Activated CD8-positive, alpha-beta memory T cell treated with anti-CD3 and anti-CD28 coated beads, Interleukin-2, amount 50 U/mL, for 1 hour (primary cell): ENCODE results near the gene GALNT1.

ENCODE experiments used
- DNase-seq: peaks from one replicate; pipeline ENCODE4 v3.0.0-alpha.2; 2020; ENCODE audit errors: extremely low read depth

GALNT1 gene

DNA sequence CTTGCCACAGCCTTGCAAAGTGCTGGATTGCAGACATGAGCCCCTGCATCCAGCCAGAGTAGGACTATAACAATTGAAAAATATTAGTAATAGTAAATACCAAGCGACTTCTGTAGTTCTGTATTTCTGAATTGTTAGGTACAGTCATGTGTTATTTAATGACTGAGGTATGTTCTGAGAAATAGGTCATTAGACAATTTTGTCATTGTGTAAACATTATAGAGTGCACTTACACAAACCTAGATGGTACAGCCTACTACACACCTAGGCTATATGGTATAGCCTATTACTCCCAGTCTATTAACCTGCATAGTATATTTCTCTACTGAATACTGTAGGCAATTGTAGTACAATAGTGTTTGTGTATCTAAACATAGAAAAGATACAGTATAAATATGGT is 92.1 kb downstream of the GALNT1 start:
- DNase-seq: no peak

DNA sequence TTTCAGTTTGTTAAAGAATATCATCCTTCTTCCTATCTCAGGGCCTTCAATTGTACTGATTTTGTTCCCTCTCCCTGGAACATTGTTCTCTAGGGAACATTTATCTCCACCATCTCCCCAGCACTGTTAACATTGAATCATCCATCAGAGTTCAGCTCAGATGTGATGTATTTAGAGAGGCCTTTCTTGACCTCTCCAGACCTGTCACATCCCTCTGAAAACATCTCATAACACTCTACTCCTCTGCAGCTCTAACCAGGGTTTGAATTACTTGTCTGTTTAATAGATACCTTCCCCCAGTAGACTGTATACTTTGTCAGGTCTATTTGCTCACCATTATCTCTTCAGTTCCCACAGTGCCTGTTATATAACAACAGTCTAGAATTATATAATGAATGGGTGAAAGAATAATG is 98.6 kb downstream of the GALNT1 start:
- DNase-seq: no peak

DNA sequence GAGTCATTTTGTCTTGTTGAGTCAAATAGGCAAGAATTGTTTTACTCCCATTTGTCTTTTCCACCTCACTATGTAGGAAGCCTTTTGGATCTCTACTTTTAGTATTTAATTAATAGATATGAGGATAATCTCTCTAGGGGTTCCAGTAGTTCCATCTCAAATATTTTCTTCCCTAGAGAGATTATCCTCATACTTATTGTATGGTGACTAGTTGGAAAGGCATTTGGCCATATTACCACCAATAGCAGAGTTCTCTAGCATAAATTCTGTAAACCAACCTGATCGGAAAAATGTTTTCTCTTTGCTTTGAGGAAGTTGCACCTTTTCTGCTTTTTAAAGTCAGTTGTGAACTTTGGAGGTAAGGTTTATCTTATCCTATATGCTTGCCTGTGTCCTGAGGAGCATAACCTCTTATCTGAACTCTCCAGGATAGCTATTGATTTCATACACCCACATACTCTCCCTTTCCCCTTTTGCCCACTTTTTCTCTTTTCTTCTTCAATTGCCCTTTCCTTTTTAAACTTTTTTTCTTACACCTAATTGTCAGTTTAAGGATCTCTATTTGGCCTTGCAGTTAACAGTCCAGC is 100.8 kb downstream of the GALNT1 start:
- no peak for DNase-seq

DNA sequence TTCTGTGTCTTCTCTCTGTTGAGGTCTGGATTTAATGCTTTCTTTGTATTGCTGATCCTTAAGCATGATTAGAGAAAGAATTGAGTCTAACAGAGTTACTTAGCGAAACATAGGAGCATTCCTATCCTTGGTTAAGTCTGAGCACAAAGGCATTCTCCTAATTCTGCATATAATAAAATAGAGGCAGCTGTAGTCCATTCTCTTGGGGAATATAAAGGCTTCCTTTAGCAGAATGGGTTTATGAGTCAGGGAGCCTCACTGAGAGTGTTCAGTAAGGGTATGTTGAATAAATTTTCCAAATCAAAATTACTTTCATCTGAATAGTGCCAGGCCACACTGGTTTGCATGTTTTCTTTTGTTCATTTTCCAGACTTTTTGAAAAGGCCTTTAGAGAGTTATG is 101.5 kb downstream of the GALNT1 start:
- no peak for DNase-seq

DNA sequence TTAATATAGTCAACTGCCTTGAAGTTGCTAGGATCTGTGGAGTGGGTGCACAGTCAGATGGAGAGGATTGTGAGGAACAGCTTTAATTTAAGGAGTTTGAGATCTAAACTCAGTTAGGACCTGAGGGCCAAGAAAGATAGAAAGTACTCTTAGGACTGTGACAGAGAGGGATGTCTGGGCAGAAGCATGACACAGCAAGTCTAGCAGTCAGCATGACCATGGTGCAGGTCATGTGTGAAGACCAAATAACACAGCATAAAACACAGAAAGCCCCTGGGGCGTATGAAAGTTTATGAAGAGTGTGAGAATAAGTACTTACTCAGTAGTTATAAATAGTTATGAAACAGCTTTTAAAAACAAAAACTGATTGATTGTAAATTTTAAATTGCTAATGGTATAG is 107.2 kb downstream of the GALNT1 start:
- no peak for DNase-seq

DNA sequence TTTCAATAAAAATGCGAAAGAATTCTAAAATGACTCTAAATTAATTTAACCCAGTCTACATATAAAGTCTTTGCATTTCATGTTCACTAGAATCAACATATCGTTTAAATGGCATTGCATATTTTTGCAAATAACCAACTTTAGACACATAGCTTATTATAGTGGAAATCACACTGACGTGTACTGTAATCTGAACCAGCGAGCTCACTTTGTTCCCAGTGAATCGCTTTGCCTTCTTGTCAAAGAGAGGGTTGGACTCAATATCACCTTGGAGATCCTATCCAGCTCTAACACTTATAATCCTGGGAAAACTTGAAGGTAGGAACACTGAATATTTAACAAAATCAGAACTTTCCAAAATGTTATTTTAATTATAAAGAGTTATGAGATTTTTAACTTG is 108.2 kb downstream of the GALNT1 start:
- DNase-seq: no peak

DNA sequence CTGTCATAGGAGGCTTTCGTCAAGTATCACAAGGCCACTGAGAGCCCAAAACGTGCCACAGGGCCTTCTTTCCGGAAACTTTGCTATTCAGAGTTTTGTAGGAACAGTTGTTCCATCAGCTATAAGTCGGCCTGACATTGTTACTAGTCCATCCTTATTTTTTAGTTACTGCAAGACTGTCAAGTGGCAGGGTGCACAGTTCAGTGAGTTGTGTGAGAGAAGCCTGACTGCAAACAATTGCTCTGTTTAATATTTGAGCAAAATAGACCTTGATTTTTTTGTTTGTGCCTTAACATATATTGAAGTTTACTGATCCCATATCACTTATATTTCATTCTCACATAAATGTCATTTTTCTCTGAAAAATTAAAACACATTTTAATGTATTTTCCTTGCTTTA is 110.1 kb downstream of the GALNT1 start:
- DNase-seq: no peak

DNA sequence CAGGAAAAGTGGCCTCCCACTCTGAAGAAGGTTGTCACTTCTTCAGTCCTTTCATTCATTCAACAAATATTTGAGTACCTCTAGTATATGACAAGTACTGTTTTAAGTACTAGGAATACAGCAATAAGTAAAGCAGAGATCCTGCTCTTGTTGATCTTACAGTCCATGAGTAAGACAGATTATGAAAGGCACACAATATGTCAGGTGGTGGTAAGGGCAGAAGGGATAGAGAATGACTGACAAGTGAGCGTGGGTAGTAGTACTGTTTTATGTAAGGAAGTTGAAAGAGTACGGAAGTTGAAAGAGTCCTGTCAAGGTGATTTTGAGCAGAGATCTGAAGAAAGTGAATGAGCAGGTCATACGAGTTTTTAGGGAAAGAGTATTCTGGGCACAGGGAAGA is 111.3 kb downstream of the GALNT1 start:
- DNase-seq: no peak

DNA sequence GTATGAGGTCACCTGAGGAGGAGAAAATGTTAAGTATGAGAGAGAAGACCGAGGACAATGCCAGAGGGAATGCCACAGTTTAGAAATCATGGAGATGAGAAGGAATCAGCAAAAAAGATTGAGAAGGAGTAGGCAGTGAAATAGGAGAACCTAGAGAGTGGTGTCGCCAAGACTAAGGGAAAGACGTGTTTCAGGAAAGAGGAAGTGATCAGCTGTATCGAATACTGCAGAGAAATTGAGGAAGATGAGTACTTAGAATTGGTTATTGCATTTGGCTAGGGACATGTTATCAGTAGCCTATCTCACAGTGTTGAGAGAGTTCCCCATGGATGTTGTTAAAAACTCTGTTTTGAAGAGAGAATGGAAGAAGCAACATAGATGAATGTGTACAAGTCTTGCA is 112.3 kb downstream of the GALNT1 start:
- no peak for DNase-seq

DNA sequence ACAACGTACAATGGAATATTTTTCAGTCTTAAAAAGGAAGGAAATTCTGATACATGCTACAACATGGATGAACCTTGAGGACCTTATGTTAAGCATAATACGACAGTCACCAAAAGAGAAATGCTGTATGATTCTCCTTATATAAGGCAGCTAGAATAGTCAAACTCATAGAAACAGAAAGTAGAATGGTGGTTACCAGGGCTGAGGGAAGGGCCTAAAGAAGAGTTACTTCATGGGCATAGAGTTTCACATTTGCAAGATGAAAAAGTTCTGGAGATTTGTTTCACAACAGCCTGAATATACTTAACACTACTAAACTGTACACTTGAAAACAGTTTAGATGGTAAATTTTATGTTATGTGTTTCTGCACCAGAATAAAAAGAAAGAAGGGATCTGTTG is 113.3 kb downstream of the GALNT1 start:
- DNase-seq: no peak

DNA sequence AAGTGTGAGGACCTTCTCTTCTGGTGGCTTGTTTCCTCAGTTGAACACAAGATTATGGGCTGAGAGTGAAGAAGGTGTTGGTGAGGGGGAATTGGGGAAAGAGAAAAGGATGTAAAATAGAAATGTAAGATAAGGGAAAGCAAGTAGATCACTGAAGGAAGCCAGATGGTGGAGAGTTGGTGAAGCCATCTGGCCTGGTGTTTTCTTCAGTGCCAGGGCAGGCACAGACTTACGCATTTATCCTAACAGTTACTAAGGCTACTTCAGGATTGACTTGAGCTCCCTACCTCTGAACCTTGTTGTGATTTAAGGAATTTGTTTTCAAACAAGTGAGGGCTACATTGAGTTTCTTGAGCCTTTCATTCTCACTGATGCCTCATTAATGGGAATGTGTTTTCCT is 113.8 kb downstream of the GALNT1 start:
- no peak for DNase-seq

DNA sequence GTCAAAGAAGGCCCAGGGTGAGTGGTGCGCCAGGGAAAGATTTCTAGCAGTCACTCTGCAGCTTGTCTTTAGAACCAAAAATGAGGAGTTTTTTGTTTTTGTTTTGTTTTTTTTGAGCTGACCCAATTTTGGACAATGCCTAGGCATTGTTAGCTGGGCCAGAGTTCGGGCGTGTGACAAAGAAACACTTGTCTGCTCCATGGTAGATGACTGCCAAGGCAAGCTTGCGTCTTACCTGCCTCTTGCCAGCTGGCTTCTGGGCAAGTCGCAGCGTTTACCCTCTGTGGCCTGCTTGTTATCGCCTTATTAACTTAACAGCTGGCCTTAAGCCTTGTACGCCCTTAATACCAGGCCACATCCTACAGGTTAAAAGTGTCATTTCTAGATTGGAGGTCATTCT is 114.3 kb downstream of the GALNT1 start:
- DNase-seq: no peak

DNA sequence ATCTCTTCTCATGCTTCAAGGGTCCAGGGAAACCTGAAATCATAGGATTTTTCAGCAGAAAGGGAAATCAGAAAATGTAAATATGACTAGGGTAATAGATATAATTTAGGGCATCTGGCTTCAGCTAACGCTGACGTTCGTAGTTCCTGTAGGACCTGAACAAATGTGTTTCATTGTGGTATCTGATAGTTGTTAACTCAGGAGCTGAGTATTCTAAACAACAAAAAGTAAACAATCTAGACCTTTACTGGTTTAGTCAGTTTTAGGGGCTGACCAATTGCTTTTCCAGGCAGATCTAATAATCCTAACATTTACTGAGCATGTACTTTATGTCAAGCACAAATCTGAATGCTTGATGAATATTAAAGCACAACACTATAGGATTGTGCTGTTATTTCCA is 114.8 kb downstream of the GALNT1 start:
- no peak for DNase-seq

DNA sequence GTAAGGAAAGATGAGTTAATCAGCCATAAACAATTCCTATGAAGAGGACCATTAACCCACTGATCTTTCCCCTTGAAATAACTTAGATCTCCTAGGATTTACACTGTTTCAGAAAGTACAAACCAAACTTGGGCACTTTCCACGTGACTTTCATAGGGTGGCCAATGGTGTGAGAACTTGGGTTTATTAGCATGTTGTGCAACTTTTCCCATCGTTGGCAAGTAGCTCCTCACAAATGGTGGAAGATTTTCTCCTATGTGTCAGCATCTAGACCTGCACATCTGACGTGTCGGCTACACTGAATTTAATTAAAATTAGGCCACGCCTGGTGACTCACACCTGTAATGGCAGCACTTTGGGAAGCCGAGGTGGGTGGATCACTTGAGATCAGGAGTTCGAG is 116.3 kb downstream of the GALNT1 start:
- no peak for DNase-seq

DNA sequence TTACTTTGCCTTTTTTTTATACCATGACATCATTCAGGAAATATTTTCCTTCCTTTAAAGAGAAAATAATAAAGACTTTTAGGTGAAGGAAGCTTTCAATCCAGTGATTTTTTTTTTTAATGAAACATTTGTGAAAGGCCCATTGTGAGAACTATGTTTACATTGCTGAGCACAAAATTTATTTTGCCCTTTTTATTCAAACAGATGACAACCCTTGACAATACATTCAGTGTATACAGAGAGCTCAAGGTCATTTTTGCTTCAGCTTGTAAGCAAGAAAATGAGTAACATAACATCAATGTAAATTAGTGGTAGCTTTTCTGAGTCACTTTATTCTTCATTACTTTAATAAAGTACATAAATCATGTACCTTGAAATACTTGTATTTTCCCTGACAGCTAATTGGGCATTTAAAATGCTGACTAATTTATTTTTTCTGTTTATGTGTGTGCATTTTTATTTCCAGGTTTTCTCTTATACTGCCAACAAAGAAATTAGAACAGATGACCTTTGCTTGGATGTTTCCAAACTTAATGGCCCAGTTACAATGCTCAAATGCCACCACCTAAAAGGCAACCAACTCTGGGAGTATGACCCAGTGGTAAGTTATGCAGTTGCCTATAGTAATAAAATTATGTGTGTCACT is 121.6 kb downstream of the GALNT1 start:
- DNase-seq: no peak

DNA sequence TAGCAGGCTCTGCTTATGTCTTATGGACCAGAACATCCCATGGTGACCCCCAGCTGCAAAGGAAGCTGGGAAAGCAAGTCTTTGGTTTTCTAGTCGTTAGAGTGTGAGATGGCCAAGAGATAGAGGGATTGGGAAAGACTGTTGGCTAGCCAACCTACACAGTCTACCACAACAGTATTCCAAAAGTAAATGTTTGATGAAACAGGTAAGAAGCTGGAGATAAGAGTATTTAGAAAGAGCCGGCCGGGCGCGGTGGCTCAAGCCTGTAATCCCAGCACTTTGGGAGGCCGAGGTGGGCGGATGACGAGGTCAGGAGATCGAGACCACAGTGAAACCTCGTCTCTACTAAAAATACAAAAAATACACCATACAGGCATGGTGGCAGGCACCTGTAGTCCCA is 124.4 kb downstream of the GALNT1 start:
- no peak for DNase-seq

DNA sequence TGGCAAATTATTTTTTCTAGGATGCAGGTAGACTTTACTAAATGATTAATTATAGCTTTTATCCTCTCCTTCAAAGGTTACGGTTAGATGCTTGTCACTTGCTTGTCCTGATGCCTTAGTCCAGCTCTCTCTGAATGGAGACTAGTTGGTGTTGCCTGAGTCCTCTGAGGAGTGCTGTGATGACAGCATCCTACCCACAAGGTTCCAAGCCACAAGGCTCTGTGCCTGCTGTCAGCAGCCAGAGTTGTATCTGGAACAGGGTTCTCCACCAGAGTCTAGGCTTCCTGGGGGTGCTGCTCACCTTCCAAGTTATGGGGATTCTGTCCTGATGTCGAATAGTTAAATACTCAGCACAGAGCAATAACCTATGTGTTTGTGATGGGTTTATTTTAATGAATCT is 125.7 kb downstream of the GALNT1 start:
- DNase-seq: no peak

DNA sequence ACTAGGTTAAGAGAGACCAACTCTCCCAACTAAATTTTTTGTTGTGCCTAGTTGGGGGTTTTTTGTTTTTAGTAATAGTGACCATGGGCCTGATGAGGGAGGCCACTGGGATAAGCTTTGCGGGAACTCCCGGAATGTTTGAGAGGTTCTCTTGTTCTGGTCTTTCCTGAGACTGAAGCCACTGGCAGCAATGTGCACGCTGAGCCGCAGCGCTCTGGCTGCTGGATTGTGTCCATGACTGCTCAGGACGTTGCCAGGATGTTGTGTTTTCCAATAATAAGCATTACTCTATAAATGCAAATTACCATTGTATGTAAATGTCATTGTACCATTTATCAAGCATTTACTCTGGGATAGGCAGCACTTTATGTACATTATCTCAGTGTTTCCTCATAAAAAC is 126.1 kb downstream of the GALNT1 start:
- no peak for DNase-seq

DNA sequence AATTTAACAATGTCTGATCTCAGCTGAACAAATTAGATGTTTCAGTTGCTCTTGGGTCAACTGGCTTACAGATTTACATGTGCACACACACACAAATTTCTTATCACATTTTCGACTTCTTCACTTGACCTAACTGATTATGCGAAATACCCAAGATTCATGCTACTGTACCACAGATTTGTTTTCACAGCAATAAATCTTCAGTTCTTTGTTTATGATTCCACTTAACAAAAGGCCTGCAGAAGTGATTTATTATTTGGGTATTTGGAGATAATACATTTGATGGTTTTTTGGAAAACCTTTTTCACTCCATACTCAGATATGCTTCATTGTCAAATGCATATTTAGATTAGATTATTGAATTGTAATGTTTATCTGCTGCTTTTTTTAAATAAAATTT is 129.0 kb downstream of the GALNT1 start:
- DNase-seq: no peak

DNA sequence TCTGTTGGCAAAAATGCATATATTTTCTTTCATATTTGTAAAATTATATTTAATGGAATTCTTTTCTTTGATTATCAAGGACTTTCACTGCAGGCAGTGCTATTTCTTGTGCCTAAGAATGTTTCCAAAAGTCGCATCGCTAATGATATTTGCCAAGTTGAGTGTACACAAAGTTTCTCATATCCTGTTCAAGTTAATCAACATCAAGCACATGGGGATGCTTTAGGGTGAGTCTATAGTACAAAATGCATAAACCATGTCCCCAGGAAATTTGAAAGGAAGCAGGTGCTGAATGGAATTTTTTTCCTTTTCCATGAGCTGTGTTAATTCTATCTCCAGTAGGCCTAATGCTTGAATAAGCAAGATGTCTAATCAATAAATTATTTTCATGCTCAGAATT is 129.7 kb downstream of the GALNT1 start:
- DNase-seq: no peak

DNA sequence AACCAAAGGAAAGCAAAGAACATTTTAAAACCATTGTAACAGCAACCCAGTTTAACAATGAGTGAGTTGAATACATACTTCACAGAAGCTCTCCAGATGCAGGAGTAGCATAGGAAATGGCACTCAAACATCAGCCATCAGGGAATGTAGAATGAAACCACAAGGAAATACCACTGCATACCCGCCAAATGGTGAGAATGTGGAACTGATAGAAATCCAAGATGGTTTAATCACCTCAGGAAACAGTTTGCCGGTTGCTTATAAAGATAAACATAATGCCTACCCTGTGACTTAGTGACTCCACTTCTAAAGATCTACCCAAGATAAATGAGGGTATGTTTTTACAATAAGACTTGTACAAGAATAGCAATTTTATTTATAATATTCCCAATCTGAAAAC is 132.0 kb downstream of the GALNT1 start:
- no peak for DNase-seq

DNA sequence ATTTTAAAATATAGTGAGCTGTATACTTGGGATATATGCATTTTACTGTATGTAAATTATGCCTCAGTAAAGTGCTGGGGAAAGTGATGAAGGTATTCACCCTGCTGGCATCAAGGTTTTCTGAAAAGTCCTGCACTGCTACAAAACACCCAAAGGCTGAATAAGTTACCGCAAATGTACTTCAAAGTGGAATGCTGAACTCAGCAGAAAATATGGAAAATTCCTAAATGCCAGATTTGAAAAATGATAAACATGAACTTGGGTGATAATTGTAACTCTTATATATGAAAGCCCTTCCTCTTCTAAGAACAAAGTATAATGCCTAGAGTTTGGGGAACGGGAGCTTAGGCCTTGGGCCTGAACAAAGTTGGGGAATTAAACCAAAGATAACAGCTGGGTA is 133.0 kb downstream of the GALNT1 start:
- no peak for DNase-seq

DNA sequence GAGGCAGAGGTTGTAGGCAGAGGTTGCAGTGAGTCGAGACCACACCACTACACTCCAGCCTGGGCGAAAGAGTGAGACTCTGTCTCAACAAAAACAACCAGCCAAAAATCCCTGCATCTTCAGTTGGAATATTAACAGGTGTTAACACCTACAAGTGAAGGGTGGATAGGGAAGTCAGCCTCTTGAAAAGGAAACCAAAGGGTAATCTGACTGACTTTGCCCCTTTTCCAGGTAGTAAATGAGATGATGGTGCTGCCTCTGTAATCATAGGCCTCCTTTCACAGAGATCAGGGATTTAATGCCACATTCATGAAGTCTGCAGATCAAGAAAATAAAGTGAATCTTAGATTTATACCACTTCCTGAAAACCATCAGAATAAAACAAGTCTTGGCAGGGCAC is 133.6 kb downstream of the GALNT1 start:
- no peak for DNase-seq

DNA sequence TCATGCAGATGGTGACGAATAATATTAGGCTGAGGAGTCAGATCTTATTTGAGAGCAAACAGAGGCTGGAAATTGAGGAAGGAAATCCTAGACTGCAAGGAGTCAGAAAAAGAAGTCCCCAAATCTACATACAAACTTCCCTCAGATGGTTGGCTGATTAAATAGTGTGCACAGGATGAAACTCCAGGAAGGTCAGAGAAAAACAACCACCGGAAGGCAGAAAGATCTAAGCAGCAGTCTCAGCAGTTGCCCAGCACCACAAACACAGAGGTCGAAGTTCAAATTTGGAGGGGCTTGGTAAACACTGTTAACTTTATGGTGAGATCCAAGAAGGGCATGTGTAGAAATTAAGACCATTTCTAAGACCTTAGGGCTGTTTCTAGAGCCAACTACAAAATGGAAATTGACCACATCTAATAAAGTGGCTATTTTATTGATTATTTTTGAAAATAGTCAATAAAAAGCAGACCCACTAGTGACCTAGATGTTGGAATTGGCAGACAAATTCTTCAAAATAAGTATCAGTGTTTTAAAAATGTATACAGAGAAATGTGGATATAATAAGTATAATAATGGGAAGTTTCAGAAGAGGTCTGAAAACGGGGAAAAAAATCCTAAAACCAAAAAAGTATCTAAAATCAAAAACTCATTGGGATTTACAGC is 134.8 kb downstream of the GALNT1 start:
- DNase-seq: no peak
